HG02884 (cell line): ENCODE data around the gene NARS2.
"Not testable (repeated sequence)": the region's sequence is repeated elsewhere in the genome, so short reads cannot be mapped to it uniquely, and the experiment has no call there.

ENCODE experiments used
- ATAC-seq: cut with Tn5 transposase; IDR thresholded peaks from one replicate; pipeline ENCODE4 v1.9.1; 2021; ENCODE audit warnings: mild to moderate bottlenecking, moderate library complexity; ENCODE audit not compliant: unreplicated experiment

The NARS2 gene

GRCh38 chr11:78499971-78500370, 74.7 kb downstream of the NARS2 start:
- ATAC-seq, result no peak

GRCh38 chr11:78497293-78497692, 77.4 kb downstream of the NARS2 start:
- ATAC-seq, result no peak

- ATAC-seq, result no peak
Observed at GRCh38 chr11:78493413-78493975, 81.2 kb downstream of the NARS2 start.

- ATAC-seq, result no peak
Observed at GRCh38 chr11:78492973-78493372, 81.7 kb downstream of the NARS2 start.

- ATAC-seq, result no peak
Observed at GRCh38 chr11:78489184-78489583, 85.5 kb downstream of the NARS2 start.

- ATAC-seq, result no peak
Observed at GRCh38 chr11:78478536-78478935, 96.1 kb downstream of the NARS2 start.

- no peak for ATAC-seq
Observed at GRCh38 chr11:78476066-78476465, 98.6 kb downstream of the NARS2 start.

GRCh38 chr11:78474451-78474850, 100.2 kb downstream of the NARS2 start:
- ATAC-seq, result no peak

GRCh38 chr11:78472905-78473304, 101.8 kb downstream of the NARS2 start:
- no peak for ATAC-seq

GRCh38 chr11:78472382-78472781, 102.3 kb downstream of the NARS2 start:
- ATAC-seq, result no peak

- no peak for ATAC-seq
Observed at GRCh38 chr11:78470861-78471442, 103.7 kb downstream of the NARS2 start.

- no peak for ATAC-seq
Observed at GRCh38 chr11:78469896-78470295, 104.8 kb downstream of the NARS2 start.

- ATAC-seq, result no peak
Observed at GRCh38 chr11:78467931-78468330, 106.7 kb downstream of the NARS2 start.

GRCh38 chr11:78467370-78467769, 107.3 kb downstream of the NARS2 start:
- no peak for ATAC-seq

GRCh38 chr11:78465169-78465942, 109.3 kb downstream of the NARS2 start:
- ATAC-seq, result peak; percentile 99

- not testable (repeated sequence) for ATAC-seq
Observed at GRCh38 chr11:78464787-78465168, 109.9 kb downstream of the NARS2 start.

- no peak for ATAC-seq
Observed at GRCh38 chr11:78460471-78460870, 114.2 kb downstream of the NARS2 start.

GRCh38 chr11:78459738-78460137, 114.9 kb downstream of the NARS2 start:
- no peak for ATAC-seq

GRCh38 chr11:78457448-78457847, 117.2 kb downstream of the NARS2 start:
- no peak for ATAC-seq

- ATAC-seq, result no peak
Observed at GRCh38 chr11:78453140-78453935, 121.3 kb downstream of the NARS2 start.

- ATAC-seq, result no peak
Observed at GRCh38 chr11:78451371-78452150, 123.1 kb downstream of the NARS2 start.
